ENCODE measurements around the gene RTP1.

GRCh38 chr3:187223799-187224198 is 26.5 kb downstream of the RTP1 start:
- TF ChIP-seq CTCF (conservative IDR thresholded peaks at IDR 0.05; ENCODE audit: low read length) (no peak), EZH2phosphoT487 (IDR thresholded peaks at IDR 0.05; ENCODE audit: borderline replicate concordance) (no peak)
